Effector CD8-positive, alpha-beta T cell (primary cell): ENCODE data around the gene MECR.
"Not testable (repeated sequence)": the region's sequence is repeated elsewhere in the genome, so short reads cannot be mapped to it uniquely, and the experiment has no call there.

Experiments used
- DNase-seq: peaks from one replicate; lab custom pipeline; 2025; lab: John Stamatoyannopoulos, UW

The MECR gene

DNA sequence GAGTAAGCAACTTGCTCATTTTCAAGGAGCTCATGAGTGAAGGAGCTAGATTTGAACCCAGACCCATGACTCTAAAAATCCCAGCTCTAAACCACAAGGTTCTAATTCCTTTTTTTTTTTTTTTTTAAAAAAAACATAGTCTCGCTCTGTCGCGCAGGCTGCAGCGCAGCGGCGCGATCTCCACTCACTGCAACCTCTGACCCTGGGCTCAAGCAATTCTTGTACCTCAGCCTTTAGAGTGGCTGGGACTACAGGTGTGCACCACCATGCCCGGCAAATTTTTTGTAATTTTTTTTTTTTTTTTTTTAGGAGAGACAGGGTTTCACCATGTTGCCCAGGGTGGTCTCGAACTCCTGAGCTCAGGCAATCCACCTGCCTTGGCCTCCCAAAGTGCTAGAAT is 62.8 kb downstream of the MECR start:
- no peak for DNase-seq

GRCh38 chr1:29166291-29166878 is 64.3 kb downstream of the MECR start:
- no peak for DNase-seq

GRCh38 chr1:29164588-29164987 is 66.1 kb downstream of the MECR start:
- DNase-seq = no peak

DNA sequence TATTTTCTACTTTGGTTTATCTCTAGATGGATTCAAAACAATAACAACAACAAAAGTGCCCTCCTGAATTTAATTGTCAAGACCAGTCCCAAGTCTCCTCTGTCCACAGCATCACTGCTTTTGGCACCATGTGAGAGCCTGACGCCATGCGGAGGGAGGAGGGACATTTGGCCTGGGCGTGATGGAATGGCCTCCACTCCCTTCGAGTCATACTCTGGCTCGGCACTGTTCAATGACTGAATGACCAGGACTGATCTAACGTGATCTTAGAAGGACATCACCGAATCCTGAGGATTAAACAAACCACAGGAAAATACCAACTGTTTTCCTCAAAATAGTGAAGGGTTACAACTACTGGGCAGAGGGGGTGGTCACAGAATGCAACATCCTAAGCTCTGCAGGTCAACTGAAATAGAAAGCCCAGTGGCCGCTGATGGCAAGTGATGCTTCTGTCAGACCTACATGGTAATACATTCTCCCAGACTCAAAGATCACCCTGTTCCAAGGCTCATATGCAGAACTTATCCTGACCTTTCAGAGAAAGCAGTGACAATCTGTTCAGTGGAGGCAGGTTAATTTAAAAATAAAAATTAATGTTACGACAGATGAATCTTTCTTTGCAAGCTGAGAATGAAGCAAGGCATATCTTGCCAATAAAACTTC is 68.1 kb downstream of the MECR start:
- DNase-seq = no peak

- DNase-seq = no peak
Observed at GRCh38 chr1:29162025-29162424, 68.7 kb downstream of the MECR start.

DNA sequence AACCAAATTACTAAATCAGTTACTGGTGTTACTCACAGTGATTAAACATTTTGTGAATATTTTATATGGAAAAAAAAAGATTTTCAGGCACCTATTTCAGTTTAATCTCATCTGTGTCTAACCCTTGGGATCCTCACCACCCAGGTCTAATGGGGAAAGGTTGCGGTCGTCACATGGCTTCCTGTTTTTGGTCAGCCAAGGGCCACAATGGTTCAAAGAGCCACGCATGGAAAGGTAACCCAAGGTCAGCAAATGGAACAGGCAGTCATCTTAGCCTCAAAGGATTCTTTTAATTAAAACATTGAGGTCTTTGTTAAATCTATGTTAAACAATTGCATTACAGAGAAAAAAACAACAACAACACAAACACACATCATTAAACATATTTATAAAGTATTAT is 71.0 kb downstream of the MECR start:
- no peak for DNase-seq

DNA sequence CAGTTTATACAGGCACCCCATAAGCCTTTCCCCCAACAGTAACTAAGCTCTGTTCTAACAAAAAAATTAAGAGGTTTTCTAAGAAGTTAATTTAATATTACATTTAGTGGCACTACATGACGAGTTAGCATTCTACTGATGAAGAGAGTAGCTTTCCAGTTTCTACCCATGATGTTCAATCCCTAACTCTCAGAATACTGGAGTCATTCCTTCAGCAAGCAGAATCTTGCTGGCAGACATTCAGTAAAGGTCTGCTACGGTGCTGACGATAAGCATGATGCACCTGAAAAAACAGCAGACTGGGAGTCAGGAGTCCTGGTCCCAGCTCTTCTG is 73.5 kb downstream of the MECR start:
- no peak for DNase-seq

DNA sequence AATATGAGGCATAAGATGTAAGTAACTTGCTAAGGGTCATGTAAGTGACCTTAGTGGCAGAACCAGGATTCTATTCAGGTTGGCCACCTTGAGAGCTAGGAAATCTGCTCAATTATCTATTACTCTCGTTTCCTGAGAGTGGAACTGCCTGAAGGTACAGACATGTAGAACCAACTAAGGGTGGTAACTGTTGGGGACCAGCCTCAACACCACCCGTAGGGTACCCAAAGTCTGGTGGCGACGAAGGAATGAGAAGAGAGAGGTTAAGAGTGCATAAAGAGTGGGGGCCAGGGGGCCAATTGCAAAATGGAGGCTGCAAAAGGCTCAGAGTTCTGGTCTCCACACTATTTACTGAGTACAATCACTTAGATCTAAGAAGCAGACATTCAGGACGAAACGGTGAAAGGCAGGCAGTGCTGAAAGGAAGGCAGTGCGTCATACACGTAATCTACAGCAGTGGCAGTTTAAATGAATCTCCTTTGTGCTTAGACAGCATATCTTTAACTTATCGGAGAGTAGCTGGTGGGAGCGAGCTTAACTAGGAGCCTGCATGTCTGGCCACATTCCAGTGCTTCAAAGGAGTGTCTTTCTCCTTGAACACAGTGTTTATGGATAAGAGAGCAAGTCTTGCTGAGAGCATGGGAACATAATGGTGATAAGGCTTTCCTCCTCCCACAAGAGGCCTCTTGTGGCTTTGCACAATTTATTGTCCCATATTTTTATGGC is 74.0 kb downstream of the MECR start:
- DNase-seq = no peak

DNA sequence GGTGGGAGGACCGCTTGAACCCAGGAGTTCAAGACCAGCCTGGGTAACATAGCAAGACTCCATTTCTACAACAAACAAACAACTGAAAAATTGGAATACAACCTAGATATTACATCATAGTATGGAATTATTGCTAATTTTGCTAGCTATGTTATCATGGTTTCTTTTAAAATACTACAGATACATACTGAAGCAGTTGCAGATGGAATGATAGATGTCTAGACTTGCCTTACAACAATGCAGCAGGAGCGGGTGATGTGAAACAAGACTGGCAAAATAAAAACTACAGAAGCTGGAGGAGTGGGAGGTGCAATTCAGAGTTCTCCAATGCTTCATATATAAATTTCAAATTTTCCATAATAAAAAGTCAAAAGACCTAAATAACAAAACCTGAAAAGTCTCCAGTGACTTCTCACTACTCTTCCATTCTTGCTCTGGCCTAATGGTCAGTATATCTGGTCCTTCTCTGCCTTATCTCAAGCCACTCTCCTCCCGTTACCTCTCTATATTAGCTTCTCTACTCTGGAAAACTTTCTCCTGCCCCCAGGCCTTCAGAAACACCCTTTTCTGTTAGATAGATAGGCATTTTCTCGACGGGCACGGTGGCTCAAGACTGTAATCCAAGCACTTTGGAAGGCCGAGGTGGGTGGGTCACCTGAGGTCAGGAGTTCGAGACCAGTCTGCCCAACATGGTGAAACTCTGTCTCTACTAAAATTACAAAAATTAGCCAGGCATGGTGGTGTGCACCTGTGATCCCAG is 78.5 kb downstream of the MECR start:
- DNase-seq = no peak

DNA sequence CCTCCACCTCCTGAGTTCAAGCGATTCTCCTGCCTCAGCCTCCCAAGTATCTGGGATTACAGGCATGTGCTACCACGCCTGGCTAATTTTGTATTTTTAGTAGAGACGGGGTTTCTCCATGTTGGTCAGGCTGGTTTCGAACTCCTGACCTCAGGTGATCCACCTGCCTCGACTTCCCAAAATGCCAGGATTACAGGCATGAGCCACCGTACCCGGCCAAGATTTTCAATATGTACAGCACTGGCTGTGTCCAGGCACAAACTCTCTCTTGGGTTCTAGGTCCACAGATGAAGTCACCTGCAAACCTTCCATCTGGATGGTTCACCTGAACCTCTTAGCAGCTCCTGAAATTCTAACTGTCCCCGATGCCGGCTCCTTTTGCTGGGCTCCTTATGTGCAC is 80.4 kb downstream of the MECR start:
- not testable (repeated sequence) for DNase-seq

DNA sequence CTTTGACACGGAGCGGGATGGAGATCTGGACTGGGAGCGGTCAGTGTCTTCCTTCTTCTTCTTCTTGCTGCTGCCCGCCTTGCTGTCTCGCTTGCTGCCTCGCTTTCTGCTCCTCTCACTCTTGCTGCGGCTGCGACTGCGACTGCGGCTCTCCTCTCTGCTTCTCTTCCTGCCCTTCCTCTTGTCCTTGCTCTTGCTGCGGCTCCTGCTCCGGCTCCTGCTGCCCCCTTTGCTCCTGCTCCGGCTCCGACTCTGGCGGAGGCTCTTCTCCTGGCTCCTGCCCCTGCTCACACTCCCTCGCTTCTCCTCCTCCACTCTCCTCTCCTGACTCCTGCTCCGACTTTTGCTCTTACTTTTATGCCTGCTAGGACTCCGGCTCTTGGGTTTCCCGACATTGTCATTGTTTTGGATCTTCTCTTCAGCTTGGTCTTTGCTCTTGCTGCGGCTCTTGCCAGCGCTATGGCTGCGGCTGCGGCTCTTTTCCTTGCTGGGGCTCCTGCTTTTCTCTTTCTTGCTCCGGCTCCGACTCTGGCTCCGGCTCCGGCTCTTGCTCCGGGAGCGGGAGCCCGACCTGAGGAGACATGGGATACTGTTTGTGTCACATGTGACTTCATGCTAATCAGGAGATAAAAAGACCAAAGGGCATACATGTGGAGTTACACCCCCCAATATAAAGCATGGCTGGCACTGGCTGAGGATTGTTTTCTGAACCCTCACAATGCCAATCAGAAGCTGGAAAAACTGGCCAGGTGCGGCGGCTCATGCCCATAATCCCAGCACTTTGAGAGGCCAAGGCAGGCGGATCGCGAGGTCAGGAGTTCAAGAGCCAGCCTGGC is 81.9 kb downstream of the MECR start:
- DNase-seq = no peak

- no peak for DNase-seq
Observed at GRCh38 chr1:29145739-29146437, 84.8 kb downstream of the MECR start.

GRCh38 chr1:29144178-29144577 is 86.6 kb downstream of the MECR start:
- DNase-seq = no peak

DNA sequence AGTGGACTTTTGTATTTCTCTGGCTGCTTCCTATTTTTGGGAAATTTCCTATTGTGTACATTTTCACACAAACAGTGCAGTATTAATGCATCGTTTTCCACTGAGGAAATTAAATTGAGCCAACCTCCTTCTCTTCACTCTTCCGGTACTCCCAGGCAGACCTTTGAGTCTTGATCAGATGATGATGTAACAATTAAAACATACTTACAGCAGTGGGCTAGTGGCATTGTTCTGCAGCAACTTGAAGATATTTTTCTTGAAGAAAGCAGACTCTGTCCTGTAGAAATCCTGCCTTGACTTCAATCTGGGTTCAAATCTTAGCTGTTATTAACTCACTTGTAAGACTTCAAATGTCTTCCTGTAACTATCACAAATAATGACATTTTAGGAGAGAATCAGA is 88.0 kb downstream of the MECR start:
- DNase-seq = no peak
